GM12874 (cell line): ENCODE data around the gene ZMAT2.

Experiments
- TF ChIP-seq, protein P1 (sequence below): IDR thresholded peaks from 2 replicates; pipeline ENCODE4 v1.5.1; 2011; ENCODE audit warnings: low read depth, mild to moderate bottlenecking, control low read depth, low read length, moderate library complexity; ENCODE audit not compliant: insufficient read depth

Gene ZMAT2

GRCh38 chr5:140700177-140701144 lies at the start of gene ZMAT2:
TSS of gene ZMAT2 (plus strand) at chr5:140700447. CDS start at chr5:140700461, 14 bp downstream.
- TF ChIP-seq, protein P1, sequence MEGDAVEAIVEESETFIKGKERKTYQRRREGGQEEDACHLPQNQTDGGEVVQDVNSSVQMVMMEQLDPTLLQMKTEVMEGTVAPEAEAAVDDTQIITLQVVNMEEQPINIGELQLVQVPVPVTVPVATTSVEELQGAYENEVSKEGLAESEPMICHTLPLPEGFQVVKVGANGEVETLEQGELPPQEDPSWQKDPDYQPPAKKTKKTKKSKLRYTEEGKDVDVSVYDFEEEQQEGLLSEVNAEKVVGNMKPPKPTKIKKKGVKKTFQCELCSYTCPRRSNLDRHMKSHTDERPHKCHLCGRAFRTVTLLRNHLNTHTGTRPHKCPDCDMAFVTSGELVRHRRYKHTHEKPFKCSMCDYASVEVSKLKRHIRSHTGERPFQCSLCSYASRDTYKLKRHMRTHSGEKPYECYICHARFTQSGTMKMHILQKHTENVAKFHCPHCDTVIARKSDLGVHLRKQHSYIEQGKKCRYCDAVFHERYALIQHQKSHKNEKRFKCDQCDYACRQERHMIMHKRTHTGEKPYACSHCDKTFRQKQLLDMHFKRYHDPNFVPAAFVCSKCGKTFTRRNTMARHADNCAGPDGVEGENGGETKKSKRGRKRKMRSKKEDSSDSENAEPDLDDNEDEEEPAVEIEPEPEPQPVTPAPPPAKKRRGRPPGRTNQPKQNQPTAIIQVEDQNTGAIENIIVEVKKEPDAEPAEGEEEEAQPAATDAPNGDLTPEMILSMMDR, result no peak

- TF ChIP-seq, protein P1, result no peak
Measured at GRCh38 chr5:140658870-140659269, 41.4 kb upstream of the ZMAT2 start.

- TF ChIP-seq, protein P1, result no peak
Measured at GRCh38 chr5:140664030-140664358, 36.3 kb upstream of the ZMAT2 start.

DNA sequence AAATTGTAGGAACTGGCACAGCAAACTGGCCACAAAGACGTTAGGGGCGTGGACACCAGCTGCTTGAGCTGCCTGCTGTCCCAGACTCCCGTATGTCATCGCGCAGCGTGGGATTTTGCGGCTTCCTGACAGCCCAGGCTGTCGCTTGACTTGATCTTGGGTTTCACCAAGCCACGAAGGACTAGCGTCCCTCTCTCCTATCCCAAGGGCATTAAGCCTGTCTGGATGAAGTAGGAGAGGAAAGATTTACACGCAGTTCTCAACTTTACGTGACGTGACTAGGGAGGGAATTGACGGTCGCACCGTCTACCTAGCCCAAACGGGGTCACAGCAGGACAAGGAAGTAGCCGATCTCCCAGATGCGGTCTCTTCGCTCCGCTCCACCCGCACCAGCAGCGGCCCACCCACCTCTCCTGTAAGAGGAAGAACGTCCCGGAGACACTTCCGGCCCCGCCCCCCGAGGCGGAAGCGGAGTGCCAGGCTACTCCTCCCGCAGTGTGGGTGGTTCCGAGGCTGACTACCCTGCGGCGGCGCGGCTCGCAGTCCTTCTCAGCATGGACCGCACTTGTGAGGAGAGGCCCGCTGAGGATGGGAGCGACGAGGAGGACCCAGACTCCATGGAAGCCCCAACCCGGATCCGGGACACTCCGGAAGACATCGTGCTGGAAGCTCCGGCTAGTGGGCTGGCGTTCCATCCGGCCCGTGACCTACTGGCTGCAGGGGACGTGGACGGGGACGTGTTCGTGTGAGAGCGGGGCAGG lies 35.7 kb upstream of the ZMAT2 start, which contains the start of gene WDR55:
Gene WDR55, plus strand, starts transcription at position 546 of the 761 bp plus-strand sequence. Its CDS starts 9 bp downstream, at position 555.
- TF ChIP-seq, protein P1, result no peak

- TF ChIP-seq, protein P1, result no peak
Measured at GRCh38 chr5:140671472-140672125, 28.6 kb upstream of the ZMAT2 start.

- TF ChIP-seq, protein P1, result no peak
Measured at GRCh38 chr5:140672455-140673186, 27.6 kb upstream of the ZMAT2 start.
